NT2/D1 (cell line): Measurements from ENCODE around the gene ZBTB40.

Experiments
- DNase-seq: peaks from one replicate; pipeline ENCODE4 v3.0.0-alpha.2; 2011; ENCODE audit warnings: low read depth, low spot score
- H3K27me3 ChIP-seq: 2 replicates; pipeline ENCODE4 v1.6.0; 2011; ENCODE audit warnings: mild to moderate bottlenecking; ENCODE audit not compliant: insufficient read length, insufficient read depth
- H3K36me3 ChIP-seq: 2 replicates; pipeline ENCODE4 v1.6.1; 2011; ENCODE audit warnings: mild to moderate bottlenecking, low read length, mixed read lengths; ENCODE audit not compliant: insufficient read depth, insufficient read length
- H3K4me1 ChIP-seq: 2 replicates; pipeline ENCODE4 v1.5.1; 2011; ENCODE audit not compliant: insufficient read depth, insufficient read length
- H3K4me3 ChIP-seq: 2 replicates; pipeline ENCODE4 v1.5.1; 2011; ENCODE audit warnings: low read depth; ENCODE audit not compliant: insufficient read length
- H3K9ac ChIP-seq: 2 replicates; pipeline ENCODE4 v1.6.0; 2011; ENCODE audit warnings: low read depth; ENCODE audit not compliant: insufficient read length
- H3K9me3 ChIP-seq: 2 replicates; pipeline ENCODE4 v1.5.1; 2011; ENCODE audit warnings: mild to moderate bottlenecking, low read length; ENCODE audit not compliant: insufficient read depth
- SUZ12 ChIP-seq: IDR thresholded peaks from 2 replicates; pipeline ENCODE4 v1.6.1; 2011; ENCODE audit not compliant: insufficient read length, insufficient read depth; ENCODE audit errors: extremely low read depth
- YY1 ChIP-seq: IDR thresholded peaks from 2 replicates; pipeline ENCODE4 v1.6.1; 2011; ENCODE audit not compliant: insufficient read length, insufficient read depth
- ZNF274 ChIP-seq: IDR thresholded peaks from 2 replicates; pipeline ENCODE4 v1.6.1; 2011; ENCODE audit warnings: mild to moderate bottlenecking, low read depth, low read length

Gene ZBTB40

GRCh38 chr1:22444856-22445255, 6.8 kb upstream of the ZBTB40 start:
- TF ChIP-seq SUZ12 (no peak), ZNF274 (no peak), YY1 (no peak)
- no peaks in the 10 kb centered on the region for H3K27me3 ChIP-seq

GRCh38 chr1:22447621-22448111, 4.0 kb upstream of the ZBTB40 start:
- Histone ChIP-seq H3K36me3 (no peaks in the 10 kb centered on the region), H3K27me3 (no peaks in the 10 kb centered on the region), H3K4me3 (no peak overlapping the region), H3K9ac (no peak overlapping the region), H3K9me3 (0 out of 2 replicates have a peak, but pooled peaks cover 18% of the 10 kb centered on the region), H3K4me1 (peaks cover 4% of the 10 kb centered on the region)
- TF ChIP-seq ZNF274 (no peak), YY1 (no peak), SUZ12 (no peak)
- DNase-seq = no peak

More at GRCh38 chr1:22444856-22445255, 6.8 kb upstream of the ZBTB40 start:
- Histone ChIP-seq H3K4me1 (peaks cover 4% of the 10 kb centered on the region), H3K36me3 (no peaks in the 10 kb centered on the region), H3K9ac (no peak overlapping the region), H3K4me3 (no peak overlapping the region), H3K9me3 (peaks cover 34% of the 10 kb centered on the region)
- DNase-seq = no peak

GRCh38 chr1:22449636-22450035, 2.0 kb upstream of the ZBTB40 start:
- no peaks in the 10 kb centered on the region for H3K27me3 ChIP-seq
- H3K9ac ChIP-seq = no peak overlapping the region
- TF ChIP-seq YY1 (no peak), ZNF274 (no peak), SUZ12 (no peak)
- H3K9me3 ChIP-seq = 0 out of 2 replicates have a peak, but pooled peaks cover 6% of the 10 kb centered on the region
- no peak overlapping the region for H3K4me3 ChIP-seq
- DNase-seq = no peak
- H3K36me3 ChIP-seq = peaks cover 5% of the 10 kb centered on the region
- peaks cover 4% of the 10 kb centered on the region for H3K4me1 ChIP-seq

- Histone ChIP-seq H3K9me3 (no peaks in the 10 kb centered on the region), H3K4me1 (peaks cover 4% of the 10 kb centered on the region), H3K9ac (peak overlapping the region; percentile 22), H3K4me3 (no peak overlapping the region), H3K27me3 (no peaks in the 10 kb centered on the region), H3K36me3 (peaks cover 5% of the 10 kb centered on the region)
- no peak for TF ChIP-seq SUZ12
- TF ChIP-seq YY1 = no peak
- TF ChIP-seq ZNF274 = no peak
- DNase-seq = no peak
These were observed 1.2 kb upstream of the ZBTB40 start for GRCh38 chr1:22450351-22451021.

GRCh38 chr1:22452481-22452957, 868 bp downstream of the ZBTB40 start:
- H3K9me3 ChIP-seq = no peaks in the 10 kb centered on the region
- peaks cover under 1% of the 10 kb centered on the region for H3K4me1 ChIP-seq
- peaks cover 9% of the 10 kb centered on the region for H3K36me3 ChIP-seq
- DNase-seq = no peak
- no peaks in the 10 kb centered on the region for H3K27me3 ChIP-seq
- peak overlapping the region; percentile 92 for H3K9ac ChIP-seq
- peak overlapping the region; percentile 87 for H3K4me3 ChIP-seq
- TF ChIP-seq SUZ12 (no peak), ZNF274 (no peak), YY1 (no peak)

- H3K9ac ChIP-seq = no peak overlapping the region
- H3K4me3 ChIP-seq = no peak overlapping the region
- H3K36me3 ChIP-seq = peaks cover 15% of the 10 kb centered on the region
These were observed 1.5 kb downstream of the ZBTB40 start for GRCh38 chr1:22453181-22453580.

GRCh38 chr1:22454476-22455056, 2.9 kb downstream of the ZBTB40 start:
- Histone ChIP-seq H3K9ac (no peak overlapping the region), H3K27me3 (no peaks in the 10 kb centered on the region), H3K36me3 (peaks cover 17% of the 10 kb centered on the region), H3K9me3 (no peaks in the 10 kb centered on the region), H3K4me3 (no peak overlapping the region), H3K4me1 (no peaks in the 10 kb centered on the region)
- DNase-seq = no peak
- TF ChIP-seq SUZ12 = no peak
- TF ChIP-seq YY1 = no peak
- TF ChIP-seq ZNF274 = no peak

More at GRCh38 chr1:22453181-22453580, 1.5 kb downstream of the ZBTB40 start:
- Histone ChIP-seq H3K9me3 (no peaks in the 10 kb centered on the region), H3K27me3 (no peaks in the 10 kb centered on the region), H3K4me1 (no peaks in the 10 kb centered on the region)
- no peak for TF ChIP-seq SUZ12
- TF ChIP-seq ZNF274 = no peak
- no peak for TF ChIP-seq YY1
- no peak for DNase-seq
